Urothelium cell line (cell line): Measurements from ENCODE around the gene ATP1A3.

ENCODE experiments used
- DNase-seq: peaks from one replicate; pipeline ENCODE4 v3.0.0; 2011; ENCODE audit warnings: low spot score, mixed read lengths
- FAIRE-seq: peaks from 2 replicates; lab custom pipeline; 2011; peaks lifted over from hg19 to GRCh38; lab: Jason Lieb, UNC

The ATP1A3 gene

DNA sequence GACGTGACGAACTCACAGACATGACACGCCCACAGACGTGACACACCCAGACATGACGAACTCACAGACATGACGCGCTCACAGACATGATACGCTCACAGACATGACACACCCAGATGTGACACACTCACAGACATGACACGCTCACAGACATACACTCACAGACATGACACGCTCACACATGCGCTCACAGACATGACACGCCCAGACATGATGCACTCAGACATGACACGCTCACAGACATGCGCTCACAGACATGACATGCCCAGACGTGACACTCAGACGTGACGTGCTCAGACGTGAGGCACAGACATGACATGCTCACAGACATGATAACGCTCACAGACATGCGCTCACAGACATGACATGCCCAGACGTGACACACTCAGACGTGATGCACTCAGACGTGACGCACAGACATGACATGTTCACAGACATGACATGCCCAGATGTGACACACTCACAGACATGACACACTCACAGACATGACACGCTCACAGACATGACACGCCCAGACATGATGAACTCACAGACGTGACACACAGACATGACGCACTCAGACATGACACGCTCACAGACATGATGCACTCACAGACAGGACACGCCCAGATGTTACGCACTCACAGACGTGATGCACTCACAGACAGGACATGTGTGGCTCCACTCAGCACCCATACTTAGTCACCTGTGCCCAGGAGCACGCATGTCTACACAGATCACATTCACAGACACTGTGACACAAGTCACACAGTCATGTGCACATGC lies 73.9 kb downstream of the ATP1A3 start:
- DNase-seq: no peak
- FAIRE-seq: peak; percentile 97

DNA sequence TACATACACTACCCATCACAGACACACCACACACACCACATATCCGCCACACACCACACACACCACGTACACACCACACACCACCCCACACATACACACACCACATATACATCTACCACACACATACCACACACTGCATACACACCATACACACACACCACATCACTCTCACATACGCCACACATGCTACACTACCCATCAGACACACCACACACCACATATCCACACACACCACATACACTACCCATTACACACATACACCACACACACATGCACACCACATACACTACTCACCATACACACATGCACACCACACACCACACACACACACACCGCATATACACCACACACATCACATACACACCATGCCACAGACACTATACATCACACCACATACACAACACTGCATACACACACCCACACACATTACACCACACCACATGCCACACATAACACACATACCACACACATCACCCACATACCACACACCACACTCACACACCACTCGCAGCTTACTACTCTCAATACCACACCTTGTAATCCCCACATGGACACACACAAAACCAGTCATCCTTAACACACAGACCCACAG lies 75.3 kb downstream of the ATP1A3 start:
- no peak for DNase-seq
- peak; percentile 100 for FAIRE-seq

DNA sequence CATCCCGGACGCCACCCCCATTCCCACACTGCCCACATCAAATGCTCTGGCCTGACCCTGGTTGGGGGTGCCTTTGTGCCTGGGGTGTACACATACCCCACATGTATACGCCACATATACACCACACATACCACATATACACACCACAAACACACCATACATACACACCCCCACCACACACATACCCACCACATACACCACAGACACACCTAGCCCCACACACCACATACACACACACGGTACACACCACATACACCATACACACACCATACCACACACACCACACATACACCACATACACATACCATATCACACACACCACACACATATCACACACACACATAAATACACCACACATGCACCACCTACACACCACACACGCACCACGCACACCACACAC lies 75.9 kb downstream of the ATP1A3 start:
- FAIRE-seq (no peak), DNase-seq (no peak)

DNA sequence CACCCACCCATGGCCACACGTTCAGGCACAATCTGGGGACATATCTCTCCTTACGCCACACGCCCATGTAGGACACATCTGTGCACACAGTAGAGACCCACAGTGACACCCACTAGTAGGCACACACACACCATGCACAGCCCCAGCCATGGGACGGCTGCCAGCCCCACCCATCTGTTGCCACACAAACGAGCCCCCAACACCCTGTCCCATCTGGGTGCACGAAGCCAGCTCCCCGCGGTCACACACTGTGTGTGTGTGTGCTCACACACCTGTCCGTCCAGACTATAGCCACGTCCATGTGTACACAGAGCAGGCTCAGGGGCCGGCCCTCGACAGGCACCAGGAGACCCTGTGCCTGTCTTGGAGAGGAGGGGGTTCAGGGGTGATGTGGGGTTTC lies 76.4 kb downstream of the ATP1A3 start:
- DNase-seq (no peak), FAIRE-seq (no peak)
